Spleen (tissue), 11 donors: ENCODE data around the gene RAB44. TPM values are rescaled to one million over a fixed set of nuclear protein-coding genes. Genes with fewer than 3 reads are reported as not detected.

Source experiments
- DNase-seq: peaks from one replicate; pipeline ENCODE4 v3.0.0-alpha.2; 2020
- H3K27ac ChIP-seq, 8 donors: fragments of 200-600 bp; sonication (generic) in 7 of 8; 1 replicate in 4 of 8; 2 replicates in 4 of 8; pipeline versions ENCODE4 v1.5.0 to v1.8.0; 2016 to 2021; ENCODE audit warnings: inconsistent platforms in 4 of 8, mild to moderate bottlenecking in 4 of 8, moderate library complexity in 1 of 8
- H3K27me3 ChIP-seq, 7 donors: fragments of 200-600 bp; sonication (generic) in 6 of 7; replicated peaks in 1 of 7; 1 replicate in 4 of 7; 2 replicates in 3 of 7; pipeline versions ENCODE4 v1.5.0 to v1.8.0; 2016 to 2021; ENCODE audit warnings: inconsistent platforms in 3 of 7, mild to moderate bottlenecking in 1 of 7
- H3K36me3 ChIP-seq, 6 donors: fragments of 200-600 bp; sonication (generic) in 5 of 6; 1 replicate in 4 of 6; 2 replicates in 2 of 6; pipeline versions ENCODE4 v1.5.0 to v1.8.0; 2016 to 2021; ENCODE audit warnings: inconsistent platforms in 2 of 6
- H3K4me1 ChIP-seq, 6 donors: fragments of 200-600 bp; sonication (generic) in 5 of 6; 1 replicate in 3 of 6; 2 replicates in 3 of 6; pipeline versions ENCODE4 v1.5.0 to v1.8.0; 2016 to 2021; ENCODE audit warnings: inconsistent platforms in 3 of 6
- H3K4me3 ChIP-seq, 8 donors: fragments of 200-600 bp; sonication (generic) in 7 of 8; 1 replicate in 4 of 8; 2 replicates in 4 of 8; pipeline versions ENCODE4 v1.5.0 to v1.8.0; 2016 to 2021; ENCODE audit warnings: inconsistent platforms in 4 of 8, mild to moderate bottlenecking in 4 of 8, moderate library complexity in 2 of 8
- H3K9me3 ChIP-seq, 8 donors: fragments of 200-600 bp; sonication (generic) in 7 of 8; 1 replicate in 4 of 8; 2 replicates in 4 of 8; pipeline versions ENCODE4 v1.5.0 to v1.8.0; 2016 to 2021; ENCODE audit warnings: inconsistent platforms in 4 of 8
- CTCF ChIP-seq, 11 experiments: fragments of 200-600 bp in 7 of 11; fragments of 450-650 bp in 4 of 11; sonication (generic) in 4 of 11; IDR thresholded peaks in 8 of 11; conservative IDR thresholded peaks in 3 of 11; 1 replicate in 7 of 11; 2 replicates in 4 of 11; pipeline versions ENCODE4 v1.4.0 to v1.8.0; 2016 to 2021; ENCODE audit warnings: antibody characterized with exemption in 11 of 11, inconsistent platforms in 4 of 11, mild to moderate bottlenecking in 1 of 11
- POLR2A ChIP-seq, 3 donors: fragments of 450-650 bp; IDR thresholded peaks; one replicate each; pipeline ENCODE4 v1.5.1; 2017; ENCODE audit warnings: antibody characterized with exemption in 3 of 3, mild to moderate bottlenecking in 1 of 3
- POLR2AphosphoS5 ChIP-seq, 3 donors: sonication (generic); formaldehyde crosslinking; IDR thresholded peaks; one replicate each; pipeline ENCODE4 v1.5.1; 2017; ENCODE audit warnings: antibody characterized with exemption in 3 of 3
- WGBS, 5 donors: extraction: QIAGEN DNeasy Blood & Tissue Kit in 3 of 5; methylation state at CpG; one replicate each; pipeline versions ENCODE4 v1.1.5 to v1.1.7; 2013 to 2018; 5-methylcytosine and 5-hydroxymethylcytosine counted together
- intact Hi-C: fragments of 100-400 bp; cut with DNase I; formaldehyde crosslinking; loops from one replicate; pipeline ENCODE4 v1.15.0; 2023; ENCODE audit warnings: low total_unique reads
- polyA plus RNA-seq, 3 donors: library from polyadenylated mRNA; stranded (reverse); fragments of 200-250 nt; gene quantifications; one replicate each; pipeline ENCODE4 v1.2.1, GENCODE V29; 2013
- total RNA-seq, 7 donors: library from RNA; depleted of rRNA in 3 of 7; stranded (reverse); fragments of >200 nt in 3 of 7; fragmentation: NEBNext Ultra II Directional in 4 of 7; extraction: Animal tissue kit (Norgen Biotek cat#: 25700) in 4 of 7; gene quantifications; one replicate each; pipeline versions ENCODE4 v1.1.0 to v1.2.1, GENCODE V29; 2016 to 2021
- donor health status: healthy with polysubstance abuse.
- donor health status: DM: no; HTN: no; CAD: no; lungs with moderate emphysema.
- donor health status: DM: no; HTN: no; CAD: no.
- donor health status: Bipolar disorder and iron deficiency.
- donor health status: healthy.
- donor health status: DM: no; HTN: no; CAD: no.
- donor health status: DM: yes; HTN: yes; CAD: no.

RAB44 gene
- total and polyA plus RNA-seq, 10 donors, result 0.06 to 3.5 (median 0.81) TPM

- H3K27ac ChIP-seq, result peak overlapping the region; percentile 10 to 82 (median 70)
- intact Hi-C loops, result loop anchor here (5.0 kb wide), 2 partner anchors 63 to 133 kb away; no protein-coding TSS in a partner anchor
- no peak for DNase-seq
- WGBS, 5 donors, result 26 to 38% (median 33%) methylated on average over 19 of the region's 19 CpGs
- peaks cover 0 to 1% (median under 1%) of the 10 kb centered on the region in 8 donors for H3K9me3 ChIP-seq
- peaks cover 57 to 90% (median 80%) of the 10 kb centered on the region in 6 donors for H3K4me1 ChIP-seq
- H3K36me3 ChIP-seq, result peaks cover 0 to 1% (median 0%) of the 10 kb centered on the region in 6 donors
- peak overlapping the region in 4 of 8 donors; percentile 8 to 61 (median 28) for H3K4me3 ChIP-seq
- TF ChIP-seq POLR2A (IDR thresholded peaks at IDR 0.05), result no peak
- peak in 2 of 3 donors; percentile 60 to 70 for TF ChIP-seq POLR2AphosphoS5 (IDR thresholded peaks at IDR 0.05)
- no peaks in the 10 kb centered on the region for H3K27me3 ChIP-seq
These were observed 58.1 kb downstream of the RAB44 start for GRCh38 chr6:36755435-36756348.

DNA sequence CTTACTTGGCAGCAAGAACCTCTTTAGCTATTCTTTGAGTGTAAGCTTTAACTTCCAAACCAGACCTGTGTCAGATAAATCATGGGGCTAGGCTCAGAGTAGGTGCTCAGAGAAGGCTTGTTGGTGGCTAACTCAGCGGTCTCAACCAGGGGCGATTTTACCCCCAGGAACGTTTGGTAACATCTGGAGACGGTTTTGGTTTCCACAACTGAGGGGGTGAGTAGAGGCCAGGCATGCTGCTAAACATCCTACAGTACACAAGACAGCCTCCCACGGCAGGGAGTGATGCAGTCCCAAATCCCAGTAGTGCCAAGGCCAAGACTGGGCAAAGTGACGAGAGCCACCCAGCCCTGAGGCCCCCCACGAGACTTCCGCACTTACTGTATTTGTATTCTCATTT, 59.2 kb downstream of the RAB44 start:
- DNase-seq, result no peak
- intact Hi-C loops, result loop anchor here (5.0 kb wide), 2 partner anchors 64 to 134 kb away; no protein-coding TSS in a partner anchor
- peak overlapping the region in 6 of 8 donors; percentile 8 to 61 (median 16) for H3K4me3 ChIP-seq
- no peaks in the 10 kb centered on the region for H3K9me3 ChIP-seq
- H3K27ac ChIP-seq, result peak overlapping the region in 7 of 8 donors; percentile 54 to 82 (median 71)
- no peak for TF ChIP-seq POLR2AphosphoS5 (IDR thresholded peaks at IDR 0.05)
- no peak for TF ChIP-seq CTCF (IDR thresholded peaks at IDR 0.05 in 8 of 11, conservative IDR thresholded peaks at IDR 0.05 in 3 of 11)
- TF ChIP-seq POLR2A (IDR thresholded peaks at IDR 0.05), result no peak
- no peaks in the 10 kb centered on the region for H3K36me3 ChIP-seq
- no peaks in the 10 kb centered on the region for H3K27me3 ChIP-seq
- WGBS, 5 donors, result 71 to 78% (median 73%) methylated on average over 8 of the region's 8 CpGs
- H3K4me1 ChIP-seq, result peaks cover 56 to 79% (median 76%) of the 10 kb centered on the region in 6 donors

- WGBS, 5 donors, result 29 to 51% (median 36%) methylated on average over 4 of the region's 4 CpGs
- H3K36me3 ChIP-seq, result no peaks in the 10 kb centered on the region
These were observed 59.6 kb downstream of the RAB44 start for GRCh38 chr6:36757206-36757605.

DNA sequence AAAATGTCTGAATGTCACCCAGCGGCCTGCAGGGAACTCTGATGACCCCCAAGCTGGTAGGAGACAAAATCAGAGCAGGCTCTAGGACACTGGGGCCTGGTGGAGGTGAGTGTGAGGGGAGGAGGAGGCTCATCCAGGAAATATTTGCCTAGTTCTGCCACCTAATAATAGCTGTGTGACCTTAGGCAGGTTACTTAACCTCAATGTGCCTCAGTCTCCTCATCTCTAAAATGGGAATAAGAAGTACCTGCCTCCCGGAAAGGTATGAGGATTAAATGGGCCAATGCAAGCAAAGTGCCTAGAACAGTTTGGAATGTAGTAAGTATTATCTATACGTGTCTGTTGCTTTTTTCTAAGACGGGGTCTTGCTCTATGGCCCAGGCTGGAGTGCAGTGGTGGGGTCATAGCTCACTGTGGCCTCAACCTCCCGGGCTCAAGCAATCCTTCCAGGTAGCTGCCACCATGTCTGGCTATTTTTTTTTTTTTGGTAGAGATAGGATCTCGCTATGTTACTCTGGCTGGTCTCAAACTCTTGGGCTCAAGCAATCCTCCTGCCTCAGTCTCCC, 60.4 kb downstream of the RAB44 start:
- Histone ChIP-seq H3K36me3 (no peaks in the 10 kb centered on the region), H3K27ac (peak overlapping the region in 6 of 8 donors; percentile 13 to 82 (median 72)), H3K4me3 (no peak overlapping the region), H3K4me1 (peaks cover 44 to 68% (median 64%) of the 10 kb centered on the region in 6 donors), H3K9me3 (no peaks in the 10 kb centered on the region), H3K27me3 (no peaks in the 10 kb centered on the region)
- DNase-seq, result no peak
- WGBS, 5 donors, result 75 to 86% (median 81%) methylated on average over 6 of the region's 6 CpGs
- TF ChIP-seq POLR2A (IDR thresholded peaks at IDR 0.05) (no peak), CTCF (IDR thresholded peaks at IDR 0.05 in 8 of 11, conservative IDR thresholded peaks at IDR 0.05 in 3 of 11) (no peak), POLR2AphosphoS5 (IDR thresholded peaks at IDR 0.05) (no peak)
- intact Hi-C loops, result loop anchor here (5.0 kb wide), 2 partner anchors 66 to 136 kb away; no protein-coding TSS in a partner anchor

More at GRCh38 chr6:36757206-36757605, 59.6 kb downstream of the RAB44 start:
- peak overlapping the region in 7 of 8 donors; percentile 15 to 82 (median 71) for H3K27ac ChIP-seq
- no peaks in the 10 kb centered on the region for H3K27me3 ChIP-seq
- DNase-seq, result no peak
- peak overlapping the region in 6 of 8 donors; percentile 8 to 61 (median 16) for H3K4me3 ChIP-seq
- intact Hi-C loops, result loop anchor here (5.0 kb wide), 2 partner anchors 65 to 135 kb away; no protein-coding TSS in a partner anchor
- no peaks in the 10 kb centered on the region for H3K9me3 ChIP-seq
- peaks cover 52 to 75% (median 72%) of the 10 kb centered on the region in 6 donors for H3K4me1 ChIP-seq
- peak in 1 of 3 donors; percentile 34 for TF ChIP-seq POLR2AphosphoS5 (IDR thresholded peaks at IDR 0.05)
- TF ChIP-seq POLR2A (IDR thresholded peaks at IDR 0.05), result no peak
